NCI-H2227 (cell line): ENCODE results near the gene GIMAP6.
"Not testable (repeated sequence)": the region's sequence is repeated elsewhere in the genome, so short reads cannot be mapped to it uniquely, and the experiment has no call there.

Experiments used
- DNase-seq: peaks from one replicate; lab custom pipeline; 2025; ENCODE audit not compliant: unreplicated experiment; lab: John Stamatoyannopoulos, UW

GIMAP6 gene

DNA sequence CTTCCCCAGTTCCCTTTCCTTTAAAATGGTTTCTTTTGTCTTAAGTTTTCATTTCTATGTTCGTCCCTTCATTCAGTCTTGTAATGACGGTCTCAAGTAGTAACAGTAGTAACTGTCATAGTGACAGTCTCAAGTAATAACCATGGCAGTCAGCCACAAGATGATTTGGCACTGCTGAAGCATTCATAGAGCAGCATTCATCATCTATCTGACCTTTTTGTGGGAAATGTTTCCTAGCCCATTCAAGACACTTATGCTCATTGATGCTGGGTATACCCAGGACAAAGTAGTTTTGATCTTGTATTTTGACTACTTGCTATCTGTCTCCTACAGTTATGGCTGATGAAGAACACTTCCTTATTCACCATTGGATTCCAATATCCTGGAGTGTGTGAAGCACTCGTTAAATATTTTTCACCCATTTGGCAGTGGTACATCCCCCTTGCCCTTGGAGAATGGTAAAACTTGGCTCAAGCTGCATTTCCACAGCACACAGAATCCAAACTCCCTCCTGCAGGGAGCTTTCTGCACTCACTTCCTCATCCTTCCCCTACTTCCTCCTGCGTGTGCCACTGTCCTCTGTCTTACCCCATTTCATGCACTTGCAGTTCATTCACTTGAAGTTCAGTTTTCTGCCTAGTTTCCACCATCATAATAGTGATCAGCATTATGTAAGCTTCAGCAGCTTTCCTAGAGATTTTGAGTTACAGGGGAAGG is 46.0 kb downstream of the GIMAP6 start:
- DNase-seq = no peak

DNA sequence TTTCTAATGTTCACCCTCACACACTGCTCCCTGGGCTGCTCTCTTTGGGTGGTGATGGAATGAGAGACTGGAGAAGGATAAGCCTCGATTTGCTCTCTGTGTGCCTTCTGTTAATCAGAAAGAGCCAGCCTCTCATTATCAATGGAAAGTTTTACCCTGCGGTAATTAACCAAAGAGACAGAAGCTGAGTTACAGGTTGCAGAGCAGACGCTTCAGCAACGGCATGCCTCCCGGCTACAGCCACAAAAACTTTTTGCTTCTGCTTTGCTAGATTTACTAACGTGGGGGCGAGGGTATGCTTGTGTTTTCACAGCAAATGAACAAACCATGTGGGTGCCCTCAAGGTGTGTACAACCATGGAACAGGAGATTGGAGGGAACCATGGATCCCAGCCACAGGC is 47.0 kb downstream of the GIMAP6 start:
- no peak for DNase-seq

DNA sequence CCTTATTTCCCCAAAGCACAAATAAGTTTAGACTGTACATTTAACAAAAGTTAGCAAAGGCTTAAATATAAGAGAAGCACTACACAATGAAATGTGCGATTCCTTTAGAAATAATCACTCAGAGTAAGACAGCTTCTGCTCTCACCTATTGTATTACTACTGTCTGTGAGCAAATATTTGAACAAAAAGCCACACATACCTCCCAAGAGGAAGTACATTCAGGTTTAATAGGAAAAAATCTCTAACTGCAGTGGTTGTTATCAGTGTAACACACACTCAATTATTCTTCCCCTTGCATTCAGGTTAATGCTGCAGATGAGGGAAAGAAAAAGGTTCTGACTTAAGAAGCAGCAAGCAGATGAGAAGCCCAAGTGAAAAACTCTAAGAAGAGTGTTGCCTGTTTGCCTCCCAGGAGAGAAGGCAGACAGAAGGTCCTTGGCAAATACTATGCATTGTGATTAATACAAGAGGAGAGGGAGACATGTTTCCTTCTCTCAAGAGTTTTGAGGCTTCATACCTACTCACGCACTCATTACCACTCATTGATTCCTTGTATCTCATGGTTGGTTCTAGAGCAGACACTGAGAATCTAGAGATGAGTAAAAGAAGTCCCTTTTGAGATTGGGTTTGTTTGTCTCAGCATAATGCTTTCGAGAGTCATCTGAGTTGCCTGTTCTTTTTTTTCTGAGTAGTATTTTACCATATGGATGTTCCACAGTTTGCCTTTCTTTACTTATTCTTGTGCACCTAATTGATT is 51.4 kb downstream of the GIMAP6 start:
- DNase-seq = no peak

DNA sequence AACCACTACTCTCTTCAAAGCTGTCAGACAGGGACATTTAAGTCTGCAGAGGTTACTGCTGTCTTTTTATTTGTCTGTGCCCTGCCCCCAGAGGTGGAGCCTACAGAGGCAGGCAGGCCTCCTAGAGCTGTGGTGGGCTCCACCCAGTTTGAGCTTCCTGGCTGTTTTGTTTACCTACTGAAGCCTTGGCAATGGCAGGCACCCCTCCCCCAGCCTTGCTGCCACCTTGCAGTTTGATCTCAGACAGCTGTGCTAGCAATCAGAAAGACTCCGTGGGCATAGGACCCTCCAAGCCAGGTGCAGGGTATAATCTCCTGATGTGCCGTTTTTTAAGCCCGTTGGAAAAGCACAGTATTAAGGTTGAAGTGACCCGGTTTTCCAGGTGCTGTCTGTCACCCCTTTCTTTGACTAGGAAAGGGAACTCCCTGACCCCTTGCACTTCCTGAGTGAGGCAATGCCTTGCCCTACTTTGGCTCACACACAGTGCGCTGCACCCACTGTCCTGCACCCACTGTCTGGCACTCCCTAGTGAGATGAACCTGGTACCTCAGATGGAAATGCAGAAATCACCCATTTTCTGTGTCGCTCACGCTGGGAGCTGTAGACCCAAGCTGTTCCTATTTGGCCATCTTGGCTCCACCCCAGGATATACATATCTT is 52.1 kb downstream of the GIMAP6 start:
- not testable (repeated sequence) for DNase-seq
